ENCODE measurements around the gene RPS8. TPM values are rescaled to one million over a fixed set of nuclear protein-coding genes. Genes with fewer than 3 reads are reported as not detected.
A peak's percentile ranks its signal among the peaks of the same experiment; 100 is the strongest.

Gene RPS8
- total RNA-seq, 1 donor from 2014 or later: 1,789 TPM

- TF ChIP-seq CTCF (IDR thresholded peaks at IDR 0.05; ENCODE audit: unreplicated experiment): no peak
- no peak for DNase-seq (ENCODE audit: low spot score)
- Mint-ChIP-seq H3K9me3 (ENCODE audit: unreplicated experiment) (no peaks in the 10 kb centered on the region), H3K27me3 (ENCODE audit: unreplicated experiment) (peaks cover 16% of the 10 kb centered on the region), H3K4me1 (ENCODE audit: unreplicated experiment) (peaks cover 24% of the 10 kb centered on the region), H3K27ac (ENCODE audit: unreplicated experiment) (peak overlapping the region; percentile 37), H3K36me3 (ENCODE audit: low read depth, unreplicated experiment) (peaks cover 15% of the 10 kb centered on the region), H3K4me3 (ENCODE audit: unreplicated experiment) (no peak overlapping the region)
Observed at GRCh38 chr1:44817771-44818495, 42.6 kb downstream of the RPS8 start.

GRCh38 chr1:44819196-44819607 is 43.9 kb downstream of the RPS8 start:
- peak overlapping the region; percentile 87 for H3K4me3 Mint-ChIP-seq (ENCODE audit: unreplicated experiment)
- H3K9me3 Mint-ChIP-seq (ENCODE audit: unreplicated experiment): no peaks in the 10 kb centered on the region
- H3K27me3 Mint-ChIP-seq (ENCODE audit: unreplicated experiment): peaks cover 14% of the 10 kb centered on the region
- TF ChIP-seq CTCF (IDR thresholded peaks at IDR 0.05; ENCODE audit: unreplicated experiment): no peak
- H3K27ac Mint-ChIP-seq (ENCODE audit: unreplicated experiment): peak overlapping the region; percentile 99
- no peak for DNase-seq (ENCODE audit: low spot score)
- H3K4me1 Mint-ChIP-seq (ENCODE audit: unreplicated experiment): peaks cover 21% of the 10 kb centered on the region
- peaks cover 11% of the 10 kb centered on the region for H3K36me3 Mint-ChIP-seq (ENCODE audit: low read depth, unreplicated experiment)

GRCh38 chr1:44819608-44820327 is 44.4 kb downstream of the RPS8 start:
- Mint-ChIP-seq H3K36me3 (ENCODE audit: low read depth, unreplicated experiment) (peaks cover 9% of the 10 kb centered on the region), H3K4me3 (ENCODE audit: unreplicated experiment) (peak overlapping the region; percentile 87), H3K27ac (ENCODE audit: unreplicated experiment) (peak overlapping the region; percentile 99), H3K9me3 (ENCODE audit: unreplicated experiment) (no peaks in the 10 kb centered on the region), H3K4me1 (ENCODE audit: unreplicated experiment) (peaks cover 20% of the 10 kb centered on the region), H3K27me3 (ENCODE audit: unreplicated experiment) (peaks cover 10% of the 10 kb centered on the region)
- TF ChIP-seq CTCF (IDR thresholded peaks at IDR 0.05; ENCODE audit: unreplicated experiment): no peak
- peak; percentile 69 for DNase-seq (ENCODE audit: low spot score)

- Mint-ChIP-seq H3K27ac (ENCODE audit: unreplicated experiment) (peak overlapping the region; percentile 99), H3K4me3 (ENCODE audit: unreplicated experiment) (peak overlapping the region; percentile 87), H3K4me1 (ENCODE audit: unreplicated experiment) (peaks cover 14% of the 10 kb centered on the region), H3K9me3 (ENCODE audit: unreplicated experiment) (no peaks in the 10 kb centered on the region), H3K27me3 (ENCODE audit: unreplicated experiment) (peaks cover 10% of the 10 kb centered on the region), H3K36me3 (ENCODE audit: low read depth, unreplicated experiment) (peaks cover 1% of the 10 kb centered on the region)
- no peak for TF ChIP-seq CTCF (IDR thresholded peaks at IDR 0.05; ENCODE audit: unreplicated experiment)
- DNase-seq (ENCODE audit: low spot score): no peak
Observed at GRCh38 chr1:44820328-44821239, 45.2 kb downstream of the RPS8 start.
